Erythroblast (primary cell): Measurements from ENCODE around the gene GEMIN5.

Experiments used
- GATA1 ChIP-seq: IDR thresholded peaks from 2 replicates; pipeline ENCODE4 v1.6.1; 2011; ENCODE audit warnings: low read depth, mild to moderate bottlenecking, control low read depth, low read length, moderate library complexity
- POLR2A ChIP-seq: IDR thresholded peaks from 2 replicates; pipeline ENCODE4 v1.6.1; 2011; ENCODE audit warnings: mild to moderate bottlenecking, low read length

GRCh38 chr5:154956712-154957111, 18.7 kb upstream of the GEMIN5 start:
- TF ChIP-seq POLR2A (no peak), GATA1 (no peak)
